Measurements from ENCODE around the gene SH2D3C.

GRCh38 chr9:127734247-127734746 is 44.2 kb downstream of the SH2D3C start:
- TF ChIP-seq CTCF (IDR thresholded peaks at IDR 0.05): no peak
- no peak for TF ChIP-seq POLR2A (IDR thresholded peaks at IDR 0.05)
- no peak for TF ChIP-seq EP300 (IDR thresholded peaks at IDR 0.05; ENCODE audit: low read depth)

Data from transverse colon (tissue), 3 donors.